Vagina (tissue), 2 donors: Measurements from ENCODE around the gene ABO.

ENCODE experiments used
- POLR2A ChIP-seq, 2 donors: fragments of 450-650 bp; IDR thresholded peaks; one replicate each; pipeline ENCODE4 v1.6.1; 2017; ENCODE audit warnings: antibody characterized with exemption in 2 of 2, mild to moderate bottlenecking in 2 of 2, moderate library complexity in 2 of 2
- POLR2AphosphoS5 ChIP-seq, 2 donors: sonication (generic); formaldehyde crosslinking; IDR thresholded peaks; one replicate each; pipeline ENCODE4 v1.9.0; 2017; ENCODE audit warnings: antibody characterized with exemption in 2 of 2, mild to moderate bottlenecking in 2 of 2, low read depth in 1 of 2; ENCODE audit not compliant: insufficient read depth in 1 of 2
- TF ChIP-seq, protein P1 (sequence below), 3 experiments: fragments of 450-650 bp in 2 of 3; fragments of 200-600 bp in 1 of 3; sonication (generic) in 1 of 3; IDR thresholded peaks; one replicate each; pipeline ENCODE4 v1.5.1; 2017 to 2019; ENCODE audit warnings: antibody characterized with exemption in 3 of 3, mild to moderate bottlenecking in 2 of 3, moderate library complexity in 2 of 3

DNA sequence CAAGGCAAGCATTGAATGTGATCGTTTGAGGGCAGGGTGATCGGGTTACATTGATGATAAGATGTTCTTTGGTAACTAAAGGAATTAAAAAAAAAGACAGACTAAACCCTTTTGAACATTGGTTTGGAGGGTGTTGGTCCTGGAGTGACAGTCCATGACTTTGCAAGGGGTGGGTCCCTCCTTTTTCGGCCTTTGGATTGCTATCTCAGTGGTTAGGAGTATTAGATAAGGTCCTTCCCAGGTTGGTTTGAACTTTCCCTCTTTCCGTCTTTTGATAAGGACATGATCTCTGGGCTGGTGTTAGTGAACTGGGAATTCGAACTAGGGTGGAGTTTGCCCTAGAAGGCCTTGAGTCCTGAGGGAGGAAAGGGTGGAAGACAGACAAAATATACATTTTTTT is 5.4 kb upstream of the ABO start:
- TF ChIP-seq, protein P1, sequence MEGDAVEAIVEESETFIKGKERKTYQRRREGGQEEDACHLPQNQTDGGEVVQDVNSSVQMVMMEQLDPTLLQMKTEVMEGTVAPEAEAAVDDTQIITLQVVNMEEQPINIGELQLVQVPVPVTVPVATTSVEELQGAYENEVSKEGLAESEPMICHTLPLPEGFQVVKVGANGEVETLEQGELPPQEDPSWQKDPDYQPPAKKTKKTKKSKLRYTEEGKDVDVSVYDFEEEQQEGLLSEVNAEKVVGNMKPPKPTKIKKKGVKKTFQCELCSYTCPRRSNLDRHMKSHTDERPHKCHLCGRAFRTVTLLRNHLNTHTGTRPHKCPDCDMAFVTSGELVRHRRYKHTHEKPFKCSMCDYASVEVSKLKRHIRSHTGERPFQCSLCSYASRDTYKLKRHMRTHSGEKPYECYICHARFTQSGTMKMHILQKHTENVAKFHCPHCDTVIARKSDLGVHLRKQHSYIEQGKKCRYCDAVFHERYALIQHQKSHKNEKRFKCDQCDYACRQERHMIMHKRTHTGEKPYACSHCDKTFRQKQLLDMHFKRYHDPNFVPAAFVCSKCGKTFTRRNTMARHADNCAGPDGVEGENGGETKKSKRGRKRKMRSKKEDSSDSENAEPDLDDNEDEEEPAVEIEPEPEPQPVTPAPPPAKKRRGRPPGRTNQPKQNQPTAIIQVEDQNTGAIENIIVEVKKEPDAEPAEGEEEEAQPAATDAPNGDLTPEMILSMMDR (IDR thresholded peaks at IDR 0.05) = no peak
- no peak for TF ChIP-seq POLR2AphosphoS5 (IDR thresholded peaks at IDR 0.05; ENCODE audit: insufficient read depth in 1 of 2, low read depth in 1 of 2)
- TF ChIP-seq POLR2A (IDR thresholded peaks at IDR 0.05) = no peak
